Hepatocyte (in vitro differentiated cells): ENCODE measurements around the gene ALPP.

Experiments used
- EZH2 ChIP-seq: fragments of 200-600 bp; sonication (generic); IDR thresholded peaks from 2 replicates; pipeline ENCODE4 v1.6.1; 2016; ENCODE audit warnings: antibody characterized with exemption, mild to moderate bottlenecking, borderline replicate concordance
- TF ChIP-seq, protein P1 (sequence below): fragments of 200-600 bp; sonication (generic); IDR thresholded peaks from 2 replicates; pipeline ENCODE4 v1.5.1; 2016; ENCODE audit warnings: antibody characterized with exemption, mild to moderate bottlenecking; ENCODE audit not compliant: poor library complexity

DNA sequence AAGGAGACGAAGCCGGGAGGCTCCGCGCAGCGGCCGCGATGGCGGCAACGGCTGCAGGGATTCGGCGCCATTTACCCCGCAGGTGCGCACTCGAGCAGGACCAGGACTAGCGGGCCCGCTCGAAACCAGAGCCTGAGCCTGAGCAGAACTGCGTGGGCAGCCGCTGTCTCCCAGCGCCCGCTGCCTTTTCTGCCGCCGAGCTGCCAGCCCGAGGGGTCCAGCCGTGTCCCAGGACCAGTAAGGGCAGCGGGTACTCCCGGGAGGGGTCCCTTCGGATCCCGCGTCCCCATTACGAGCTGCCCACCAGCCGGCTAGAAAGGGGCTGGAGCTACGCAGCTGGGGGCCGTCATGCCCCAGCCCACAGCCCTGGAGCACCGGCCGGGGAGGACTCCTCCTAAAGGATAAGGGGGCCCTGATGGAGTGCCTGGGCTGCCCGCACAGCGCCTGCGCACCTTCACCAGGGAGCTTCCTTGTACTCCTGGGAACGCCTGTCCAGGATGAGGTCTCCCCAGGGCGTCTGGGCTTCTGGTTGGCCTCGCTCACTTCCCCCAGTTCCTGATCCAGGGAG, 9.9 kb downstream of the ALPP start:
- TF ChIP-seq, protein P1, sequence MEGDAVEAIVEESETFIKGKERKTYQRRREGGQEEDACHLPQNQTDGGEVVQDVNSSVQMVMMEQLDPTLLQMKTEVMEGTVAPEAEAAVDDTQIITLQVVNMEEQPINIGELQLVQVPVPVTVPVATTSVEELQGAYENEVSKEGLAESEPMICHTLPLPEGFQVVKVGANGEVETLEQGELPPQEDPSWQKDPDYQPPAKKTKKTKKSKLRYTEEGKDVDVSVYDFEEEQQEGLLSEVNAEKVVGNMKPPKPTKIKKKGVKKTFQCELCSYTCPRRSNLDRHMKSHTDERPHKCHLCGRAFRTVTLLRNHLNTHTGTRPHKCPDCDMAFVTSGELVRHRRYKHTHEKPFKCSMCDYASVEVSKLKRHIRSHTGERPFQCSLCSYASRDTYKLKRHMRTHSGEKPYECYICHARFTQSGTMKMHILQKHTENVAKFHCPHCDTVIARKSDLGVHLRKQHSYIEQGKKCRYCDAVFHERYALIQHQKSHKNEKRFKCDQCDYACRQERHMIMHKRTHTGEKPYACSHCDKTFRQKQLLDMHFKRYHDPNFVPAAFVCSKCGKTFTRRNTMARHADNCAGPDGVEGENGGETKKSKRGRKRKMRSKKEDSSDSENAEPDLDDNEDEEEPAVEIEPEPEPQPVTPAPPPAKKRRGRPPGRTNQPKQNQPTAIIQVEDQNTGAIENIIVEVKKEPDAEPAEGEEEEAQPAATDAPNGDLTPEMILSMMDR, result no peak
- TF ChIP-seq EZH2, result no peak
